HepG2 (cell line): ENCODE measurements around the gene CCDC7. TPM values are rescaled to one million over a fixed set of nuclear protein-coding genes. Genes with fewer than 3 reads are reported as not detected.

Experiments
- ATAC-seq: fragments of 200-7000 bp; cut with Tn5 transposase; 3 replicates; pipeline ENCODE4 v1.9.1; 2020; ENCODE audit warnings: mild to moderate bottlenecking, moderate library complexity
- BruUV-seq: library from RNA; stranded (reverse); fragments of 400-500 nt; replicated peaks from 2 replicates; lab custom pipeline; 2021; lab: Mats Ljungman, UMichigan
- CTCF ChIA-PET: fragments of 300-600 bp; formaldehyde crosslinking; extraction: SDS; loops from one replicate; lab custom pipeline; 2021; ENCODE audit warnings: low total read pairs, inconsistent platforms, low intra/inter-chr PET ratio; lab: Yijun Ruan, JAX
- POLR2A ChIA-PET: fragments of 350-600 bp; sonication (Branson Sonifier 250); formaldehyde crosslinking; loops from one replicate; lab custom pipeline; 2020; ENCODE audit warnings: antibody characterized with exemption, inconsistent platforms; lab: Yijun Ruan, JAX
- DNase-seq: peaks from one replicate; pipeline ENCODE4 v3.0.0-alpha.2; 2015; ENCODE audit warnings: low spot score
- FAIRE-seq: peaks from 3 replicates; lab custom pipeline; 2011; peaks lifted over from hg19 to GRCh38; lab: Jason Lieb, UNC
- H2AFZ ChIP-seq: one replicate; pipeline ENCODE4 v1.6.1; 2011; ENCODE audit warnings: low read length, inconsistent platforms
- H3K27ac ChIP-seq: fragments of 300-600 bp; 3 replicates; pipeline ENCODE4 v1.8.0; 2011; ENCODE audit warnings: mixed run types, mild to moderate bottlenecking, mixed read lengths, low read length, inconsistent platforms; ENCODE audit not compliant: insufficient read depth; ENCODE audit errors: extremely low read length
- H3K27me3 ChIP-seq, 2 experiments: fragments of 200-600 bp in 1 of 2; 2 replicates in 1 of 2; 3 replicates in 1 of 2; pipeline versions ENCODE4 v1.6.0 to v1.8.0; 2011; ENCODE audit warnings: low read length in 2 of 2, mild to moderate bottlenecking in 2 of 2, moderate library complexity in 2 of 2, inconsistent platforms in 1 of 2; ENCODE audit not compliant: insufficient read depth in 2 of 2, control insufficient read depth in 1 of 2
- H3K36me3 ChIP-seq, 2 experiments: fragments of 200-600 bp in 1 of 2; replicated peaks in 1 of 2; 2 replicates in 1 of 2; 3 replicates in 1 of 2; pipeline versions ENCODE4 v1.5.1 to v1.8.0; 2011; ENCODE audit warnings: low read length in 2 of 2, inconsistent platforms in 1 of 2; ENCODE audit not compliant: insufficient read depth in 2 of 2, control insufficient read depth in 1 of 2
- H3K4me1 ChIP-seq: 2 replicates; pipeline ENCODE4 v1.5.1; 2012; ENCODE audit warnings: low read length, inconsistent platforms; ENCODE audit not compliant: insufficient read depth
- H3K4me2 ChIP-seq: 2 replicates; pipeline ENCODE4 v1.6.0; 2011; ENCODE audit warnings: low read depth, low read length, inconsistent platforms
- H3K4me3 ChIP-seq, 3 experiments: fragments of 200-600 bp in 1 of 3; sonication (generic), shearing (Covaris generic) in 1 of 3; replicated peaks in 1 of 3; 2 replicates each; pipeline ENCODE4 v1.5.1; 2011 to 2016; ENCODE audit warnings: low read length in 3 of 3, inconsistent platforms in 2 of 3, low read depth in 2 of 3, mild to moderate bottlenecking in 2 of 3, control low read depth in 1 of 3, mixed read lengths in 1 of 3; ENCODE audit not compliant: insufficient read depth in 1 of 3
- H3K79me2 ChIP-seq: one replicate; pipeline ENCODE4 v1.6.1; 2011; ENCODE audit warnings: low read length, inconsistent platforms; ENCODE audit not compliant: insufficient read depth
- H3K9ac ChIP-seq: 2 replicates; pipeline ENCODE4 v1.6.0; 2011; ENCODE audit warnings: mild to moderate bottlenecking, low read depth, low read length, inconsistent platforms; ENCODE audit not compliant: insufficient read depth
- H3K9me3 ChIP-seq: 2 replicates; pipeline ENCODE4 v1.5.1; 2012; ENCODE audit warnings: mild to moderate bottlenecking, low read length
- H4K20me1 ChIP-seq: 2 replicates; pipeline ENCODE4 v1.6.0; 2011; ENCODE audit warnings: inconsistent platforms, mild to moderate bottlenecking, low read length, moderate library complexity; ENCODE audit not compliant: insufficient read depth
- ARNT ChIP-seq: fragments of 450-650 bp; IDR thresholded peaks from 2 replicates; pipeline ENCODE4 v1.6.1; 2017
- IRX3 ChIP-seq: sonication (generic); formaldehyde crosslinking; IDR thresholded peaks from 2 replicates; pipeline ENCODE4 v1.8.1; 2023; ENCODE audit warnings: mild to moderate bottlenecking, low read depth, missing genetic modification reagents, borderline replicate concordance
- JUND ChIP-seq: sonication (generic); formaldehyde crosslinking; IDR thresholded peaks from 2 replicates; pipeline ENCODE4 v1.8.0; 2022; ENCODE audit warnings: mild to moderate bottlenecking, missing genetic modification reagents
- MIXL1 ChIP-seq: IDR thresholded peaks from 2 replicates; pipeline ENCODE4 v1.6.1; 2016
- RBFOX2 ChIP-seq: fragments of 200-400 bp; formaldehyde crosslinking; IDR thresholded peaks from 2 replicates; pipeline ENCODE4 v1.6.1; 2017; ENCODE audit warnings: low read depth, mild to moderate bottlenecking, low read length
- YEATS4 ChIP-seq: sonication (generic); formaldehyde crosslinking; IDR thresholded peaks from 2 replicates; pipeline ENCODE4 v1.4.0; 2020; ENCODE audit warnings: missing genetic modification reagents, borderline replicate concordance
- ZIK1 ChIP-seq: sonication (generic); formaldehyde crosslinking; IDR thresholded peaks from 2 replicates; pipeline ENCODE4 v1.5.0; 2020; ENCODE audit warnings: mild to moderate bottlenecking, low read depth, missing genetic modification reagents, borderline replicate concordance
- ZNF605 ChIP-seq: sonication (generic); formaldehyde crosslinking; IDR thresholded peaks from 2 replicates; pipeline ENCODE4 v1.8.0; 2022; ENCODE audit warnings: mild to moderate bottlenecking, missing genetic modification reagents
- WGBS: methylation state at CpG from one replicate; pipeline ENCODE4 v1.1.6; 2017; ENCODE audit warnings: low lambda C conversion rate; 5-methylcytosine and 5-hydroxymethylcytosine counted together
- in situ Hi-C: cut with HindIII; loops from 2 replicates; pipeline ENCODE4 v1.10.0; 2017; ENCODE audit warnings: low pct_unique_long_range_greater_than_20kb; ENCODE audit not compliant: extremely low pct_ligation_motif_present
- intact Hi-C: fragments of 100-400 bp; cut with micrococcal nuclease; formaldehyde crosslinking; loops from one replicate; pipeline ENCODE4 v1.10.0; 2022; ENCODE audit not compliant: unreplicated experiment
- polyA plus RNA-seq, 8 experiments: library from polyadenylated mRNA; depleted of rRNA in 3 of 8; stranded (reverse) in 7 of 8; unstranded in 1 of 8; fragments of >200 nt; fragmentation: Illumina TruSeq in 4 of 8; extraction: Trizol in 4 of 8; gene quantifications; 2 replicates each; pipeline versions ENCODE4 v1.2.1 to v1.2.3, GENCODE V29; 2011 to 2016; ENCODE audit warnings: low read depth in 4 of 8, missing spikeins in 1 of 8, mixed read lengths in 1 of 8; ENCODE audit not compliant: insufficient read depth in 1 of 8
- total RNA-seq, 5 experiments: library from RNA; depleted of rRNA; stranded (reverse); fragments of >200 nt; fragmentation: Illumina TruSeq; extraction: Trizol; gene quantifications; 2 replicates each; pipeline ENCODE4 v1.2.3, GENCODE V29; 2016; ENCODE audit warnings: low read depth in 1 of 5
- TF ChIP-seq, protein P1 (sequence below): IDR thresholded peaks from 2 replicates; pipeline ENCODE4 v1.6.1; 2016
- TF ChIP-seq, protein P2 (sequence below): sonication (generic); formaldehyde crosslinking; IDR thresholded peaks from 2 replicates; pipeline ENCODE4 v1.8.0; 2023; ENCODE audit warnings: mild to moderate bottlenecking, missing genetic modification reagents

The CCDC7 gene
- total and polyA plus RNA-seq, 2 of the 13 experiments (the other 11 are each of a cell fraction or from before 2014, with no cell fraction given): 0.40 to 1.8 TPM

DNA sequence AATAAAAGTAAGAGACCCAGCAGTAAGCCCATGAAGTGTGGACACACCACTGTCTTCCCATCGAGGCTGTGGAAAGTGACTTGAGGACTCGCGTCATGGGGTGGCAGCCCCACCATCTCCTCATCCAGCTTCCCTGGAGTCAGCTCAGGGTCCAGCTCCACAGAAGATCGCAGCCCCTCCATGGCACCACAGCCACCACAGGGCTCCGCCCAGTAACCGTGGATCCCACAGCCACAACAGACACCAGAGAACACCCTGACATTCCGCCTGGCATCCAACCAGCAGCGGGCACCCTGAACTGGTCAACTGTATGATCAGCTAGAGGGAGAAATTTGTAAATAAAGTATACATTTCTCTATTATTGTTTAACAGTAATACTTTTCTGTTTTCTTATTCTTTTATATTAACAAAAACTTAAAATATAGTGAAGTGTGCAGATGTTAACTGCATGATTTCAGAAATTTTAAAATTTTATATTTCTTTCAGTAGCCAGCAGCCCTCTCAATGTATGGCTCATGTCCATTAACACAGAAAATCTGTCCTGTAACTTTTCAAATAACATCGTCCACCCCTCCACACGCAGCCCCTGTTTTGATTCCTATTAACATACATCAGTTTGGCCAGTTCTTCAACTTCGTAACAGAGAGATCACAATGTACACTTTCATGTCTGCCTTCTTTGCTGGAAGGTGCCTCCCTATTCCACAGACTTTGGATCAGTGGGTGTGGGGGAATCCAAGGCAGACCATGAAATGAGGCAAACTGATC lies 442.4 kb downstream of the CCDC7 start:
- Histone ChIP-seq H3K27ac (no peak overlapping the region), H3K4me1 (no peaks in the 10 kb centered on the region), H3K27me3 (no peaks in the 10 kb centered on the region; a peak in 1 of 5 replicates), H3K9ac (no peak overlapping the region), H3K79me2 (no peaks in the 10 kb centered on the region), H3K36me3 (no peaks in the 10 kb centered on the region), H2AFZ (no peak overlapping the region), H3K4me3 (no peak overlapping the region), H4K20me1 (no peaks in the 10 kb centered on the region), H3K4me2 (no peak overlapping the region), H3K9me3 (no peaks in the 10 kb centered on the region)
- in situ Hi-C loops: no loop called here
- intact Hi-C loops: no loop called here
- TF ChIP-seq ZIK1 (CRISPR knock-in tag) (no peak), ARNT (no peak), YEATS4 (CRISPR knock-in tag) (no peak), ZNF605 (no peak), RBFOX2 (no peak), MIXL1 (no peak), JUND (CRISPR knock-in tag) (no peak), IRX3 (CRISPR knock-in tag) (no peak)
- TF ChIP-seq, protein P1, sequence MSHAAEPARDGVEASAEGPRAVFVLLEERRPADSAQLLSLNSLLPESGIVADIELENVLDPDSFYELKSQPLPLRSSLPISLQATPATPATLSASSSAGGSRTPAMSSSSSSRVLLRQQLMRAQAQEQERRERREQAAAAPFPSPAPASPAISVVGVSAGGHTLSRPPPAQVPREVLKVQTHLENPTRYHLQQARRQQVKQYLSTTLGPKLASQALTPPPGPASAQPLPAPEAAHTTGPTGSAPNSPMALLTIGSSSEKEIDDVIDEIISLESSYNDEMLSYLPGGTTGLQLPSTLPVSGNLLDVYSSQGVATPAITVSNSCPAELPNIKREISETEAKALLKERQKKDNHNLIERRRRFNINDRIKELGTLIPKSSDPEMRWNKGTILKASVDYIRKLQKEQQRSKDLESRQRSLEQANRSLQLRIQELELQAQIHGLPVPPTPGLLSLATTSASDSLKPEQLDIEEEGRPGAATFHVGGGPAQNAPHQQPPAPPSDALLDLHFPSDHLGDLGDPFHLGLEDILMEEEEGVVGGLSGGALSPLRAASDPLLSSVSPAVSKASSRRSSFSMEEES: no peak
- TF ChIP-seq, protein P2, sequence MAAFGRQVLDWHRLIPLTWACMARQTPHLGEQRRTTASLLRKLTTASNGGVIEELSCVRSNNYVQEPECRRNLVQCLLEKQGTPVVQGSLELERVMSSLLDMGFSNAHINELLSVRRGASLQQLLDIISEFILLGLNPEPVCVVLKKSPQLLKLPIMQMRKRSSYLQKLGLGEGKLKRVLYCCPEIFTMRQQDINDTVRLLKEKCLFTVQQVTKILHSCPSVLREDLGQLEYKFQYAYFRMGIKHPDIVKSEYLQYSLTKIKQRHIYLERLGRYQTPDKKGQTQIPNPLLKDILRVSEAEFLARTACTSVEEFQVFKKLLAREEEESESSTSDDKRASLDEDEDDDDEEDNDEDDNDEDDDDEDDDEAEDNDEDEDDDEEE (CRISPR knock-in tag): no peak
- 76% methylated on average over 8 of the region's 11 CpGs for WGBS
- ATAC-seq (peak; percentile 15; the same call in 1 of the 3 replicates), FAIRE-seq (no peak), DNase-seq (no peak)
- BruUV-seq: no TSS peak
- POLR2A ChIA-PET: no interaction called here
- CTCF ChIA-PET: no interaction called here
